HG03025 (cell line): Measurements from ENCODE around the gene TBC1D5.
"Not testable (repeated sequence)": the region's sequence is repeated elsewhere in the genome, so short reads cannot be mapped to it uniquely, and the experiment has no call there.

ENCODE experiments used
- ATAC-seq: cut with Tn5 transposase; IDR thresholded peaks from one replicate; pipeline ENCODE4 v1.9.1; 2021; ENCODE audit warnings: mild to moderate bottlenecking, moderate library complexity; ENCODE audit not compliant: unreplicated experiment, low FRiP score

Gene TBC1D5

DNA sequence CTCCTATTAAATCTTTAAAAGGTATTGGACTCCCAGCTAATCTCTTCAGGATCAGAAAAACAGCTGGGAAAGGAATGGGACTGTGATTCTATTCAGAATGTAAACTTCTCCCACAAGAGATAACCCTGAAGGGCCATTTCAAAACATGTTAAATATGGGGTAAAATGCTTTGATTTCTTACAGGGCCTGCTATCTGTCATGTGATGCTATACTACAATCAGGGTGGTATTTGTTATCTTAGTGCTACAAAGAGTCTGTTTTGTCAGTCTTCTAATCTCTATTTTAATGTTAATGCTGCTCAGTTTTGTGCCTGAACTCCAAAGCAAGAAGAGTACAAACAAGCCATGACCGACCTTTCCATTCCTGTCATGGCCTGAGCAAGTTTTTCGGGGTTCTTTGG, 186.9 kb downstream of the TBC1D5 start:
- ATAC-seq: no peak

- no peak for ATAC-seq
Observed at GRCh38 chr3:17554078-17554477, 188.4 kb downstream of the TBC1D5 start.

- no peak for ATAC-seq
Observed at GRCh38 chr3:17553080-17553479, 189.4 kb downstream of the TBC1D5 start.

GRCh38 chr3:17552351-17552750, 190.1 kb downstream of the TBC1D5 start:
- no peak for ATAC-seq

GRCh38 chr3:17551895-17552294, 190.5 kb downstream of the TBC1D5 start:
- ATAC-seq: no peak

DNA sequence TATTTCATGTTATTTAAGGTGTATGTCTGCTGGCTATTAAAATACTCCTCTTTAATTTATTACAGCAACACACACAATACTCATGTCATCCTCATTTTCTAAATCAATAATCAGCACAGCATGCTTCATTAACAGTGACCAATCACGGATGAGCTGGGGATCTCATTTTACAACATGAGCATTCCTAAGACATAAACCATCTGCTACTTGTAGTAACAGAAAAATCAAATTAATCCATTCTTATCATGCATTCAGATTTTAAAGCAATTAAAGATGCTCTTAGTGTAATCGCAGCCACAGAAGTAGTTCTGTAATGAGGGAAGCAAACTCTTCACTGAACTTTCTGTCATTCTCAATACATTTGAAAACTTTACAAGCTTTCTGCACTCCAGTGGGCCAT, 191.1 kb downstream of the TBC1D5 start:
- no peak for ATAC-seq

GRCh38 chr3:17550624-17551023, 191.8 kb downstream of the TBC1D5 start:
- no peak for ATAC-seq

DNA sequence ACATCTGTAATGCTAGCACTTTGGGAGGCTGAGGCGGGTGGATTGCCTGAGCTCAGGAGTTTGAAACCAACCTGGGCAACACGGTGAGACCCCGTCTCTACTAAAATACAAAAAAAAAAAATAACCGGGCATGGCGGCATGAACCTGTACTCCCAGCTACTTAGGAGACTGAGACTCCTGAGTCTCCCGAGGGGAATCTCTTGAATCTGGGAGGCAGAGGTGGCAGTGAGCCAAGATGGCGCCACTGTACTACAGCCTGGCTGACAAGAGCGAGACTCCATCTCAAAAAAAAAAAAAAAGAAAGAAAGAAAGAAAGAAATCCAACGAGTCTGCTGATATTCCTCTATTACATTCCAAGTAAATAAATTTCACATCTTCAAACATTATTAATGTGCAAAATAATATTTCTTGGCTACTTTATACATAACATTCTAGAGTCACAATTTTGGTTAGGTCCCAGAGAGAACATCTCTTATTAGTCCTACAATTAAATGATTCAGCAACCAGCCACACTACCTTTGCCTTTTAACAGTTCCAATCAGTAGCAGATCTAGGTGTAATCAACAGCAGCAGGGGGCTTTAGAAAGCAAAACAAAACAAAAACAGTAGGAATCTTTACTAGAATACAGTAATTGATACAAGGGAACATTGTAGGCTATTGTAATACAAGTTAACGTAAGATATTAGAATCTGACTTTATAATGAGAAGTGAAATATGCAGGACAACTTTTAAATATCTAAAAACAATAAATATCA, 195.8 kb downstream of the TBC1D5 start:
- no peak for ATAC-seq

- no peak for ATAC-seq
Observed at GRCh38 chr3:17544632-17545031, 197.8 kb downstream of the TBC1D5 start.

DNA sequence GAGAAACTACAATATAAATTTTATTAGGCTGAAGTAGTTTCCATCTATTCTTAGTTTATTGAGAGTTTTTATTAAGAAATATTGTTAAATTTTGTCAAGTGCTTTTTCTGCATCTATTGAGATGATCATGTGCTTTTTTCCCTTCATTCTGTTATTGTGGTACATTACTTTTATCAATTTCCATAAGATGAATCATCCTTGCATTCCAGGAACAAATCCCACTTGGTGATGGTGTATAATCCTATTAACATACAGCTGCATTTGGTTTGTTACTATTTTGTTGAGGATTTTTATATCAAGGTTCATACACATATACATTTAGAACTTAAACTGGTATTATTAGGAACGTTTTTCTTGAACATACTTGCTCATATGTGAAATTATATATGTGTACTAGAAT, 199.8 kb downstream of the TBC1D5 start:
- ATAC-seq: no peak

DNA sequence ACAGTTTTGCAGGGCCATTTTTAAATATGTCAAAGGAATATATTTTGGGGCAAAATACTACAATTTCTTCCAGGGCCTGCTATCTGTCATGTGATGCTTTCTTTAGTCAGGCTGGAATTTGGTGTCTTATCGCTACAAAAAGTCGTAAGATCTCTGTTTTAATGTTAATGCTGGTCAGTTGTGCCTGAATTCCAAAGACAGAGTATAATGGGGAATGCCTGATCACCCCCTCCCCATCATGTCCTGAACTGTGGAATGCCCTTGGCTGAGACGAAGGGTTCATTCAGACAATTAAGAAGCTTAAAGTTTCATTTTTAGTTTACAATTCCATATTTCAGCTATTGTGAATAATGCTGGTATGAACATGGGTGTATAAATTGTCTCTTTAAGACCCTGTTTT, 203.0 kb downstream of the TBC1D5 start:
- no peak for ATAC-seq

DNA sequence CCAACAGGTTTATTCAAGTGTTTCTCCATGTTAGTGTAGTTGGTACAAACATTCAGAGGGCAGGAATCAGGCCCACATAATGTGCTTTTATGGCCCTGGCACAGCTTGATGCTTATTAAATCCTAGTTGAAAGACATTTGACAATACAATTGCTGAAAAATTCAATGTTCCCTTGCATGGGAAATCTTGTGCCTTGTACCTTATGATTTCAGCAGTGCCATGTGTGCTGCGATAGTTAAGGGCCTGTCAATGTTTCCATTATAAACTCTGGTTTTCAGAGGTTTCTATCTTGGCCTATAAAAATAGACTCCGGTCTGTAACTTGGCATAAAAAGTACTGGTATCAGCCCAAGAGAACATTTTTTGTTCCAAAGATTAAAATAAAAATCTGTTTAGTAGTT, 207.2 kb downstream of the TBC1D5 start:
- ATAC-seq: no peak

- not testable (repeated sequence) for ATAC-seq
Observed at GRCh38 chr3:17532446-17532845, 210.0 kb downstream of the TBC1D5 start.

DNA sequence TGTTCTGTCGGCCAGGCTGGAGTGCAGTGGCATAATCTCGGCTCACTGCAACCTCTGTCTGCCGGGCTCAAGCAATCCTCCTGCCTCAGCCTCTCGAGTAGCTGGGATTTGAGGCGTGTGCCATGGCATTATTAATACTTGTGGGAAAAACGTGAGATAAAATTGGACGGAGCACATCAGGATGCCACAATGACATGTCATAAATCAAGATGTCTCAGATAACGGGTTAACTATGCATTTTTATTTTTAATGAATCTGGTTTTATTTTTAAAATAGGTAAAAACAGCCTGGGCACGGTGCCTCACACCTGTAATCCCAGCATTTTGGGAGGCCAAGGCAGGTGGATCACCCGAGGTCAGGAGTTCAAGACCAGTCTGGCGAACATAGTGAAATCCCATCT, 212.8 kb downstream of the TBC1D5 start:
- no peak for ATAC-seq

DNA sequence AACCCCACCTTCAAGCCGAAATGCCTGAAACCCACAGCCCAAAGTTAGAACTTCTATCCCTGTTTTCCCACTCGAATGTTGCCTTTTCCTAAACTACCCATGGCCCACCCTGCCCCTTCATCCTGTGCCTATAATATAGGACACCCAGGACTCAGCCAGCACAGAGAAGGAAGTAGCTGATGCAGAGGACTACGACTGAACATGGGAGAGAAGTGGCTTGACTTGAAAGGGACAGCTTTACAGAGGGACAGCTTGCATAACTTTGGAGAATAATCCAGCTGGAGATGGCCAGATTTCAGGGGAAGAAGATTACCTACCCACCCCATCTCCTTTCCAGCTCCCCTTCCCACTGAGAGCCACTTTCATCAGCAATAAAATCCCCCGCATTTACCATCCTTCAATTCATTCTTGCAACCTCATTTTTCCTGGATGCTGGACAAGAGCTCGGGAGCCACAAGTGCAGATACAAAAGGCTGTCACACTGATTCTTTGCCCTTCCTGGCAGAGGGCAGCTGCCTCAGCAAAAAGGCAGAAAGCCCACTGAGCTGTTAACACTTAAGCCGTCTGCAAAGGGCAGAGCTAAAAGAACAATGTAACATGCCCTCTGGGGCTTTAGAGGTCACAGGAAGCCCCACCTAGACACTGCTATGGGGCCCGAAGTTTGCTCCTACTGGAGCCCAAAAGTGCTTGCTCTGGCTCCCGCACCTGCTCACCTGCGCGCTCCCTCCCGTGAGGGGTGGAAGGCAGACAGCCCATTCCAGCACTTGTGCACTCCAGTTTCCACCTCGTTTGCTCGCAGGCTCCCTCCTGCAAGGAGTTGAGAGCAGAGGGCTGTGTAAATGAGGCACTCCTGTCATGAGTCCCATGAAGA, 224.0 kb downstream of the TBC1D5 start:
- no peak for ATAC-seq

- no peak for ATAC-seq
Observed at GRCh38 chr3:17515445-17516234, 226.8 kb downstream of the TBC1D5 start.

- no peak for ATAC-seq
Observed at GRCh38 chr3:17514597-17514996, 227.8 kb downstream of the TBC1D5 start.

GRCh38 chr3:17510265-17510664, 232.2 kb downstream of the TBC1D5 start:
- no peak for ATAC-seq

- no peak for ATAC-seq
Observed at GRCh38 chr3:17508180-17508752, 234.2 kb downstream of the TBC1D5 start.

GRCh38 chr3:17507480-17507879, 235.0 kb downstream of the TBC1D5 start:
- ATAC-seq: no peak

DNA sequence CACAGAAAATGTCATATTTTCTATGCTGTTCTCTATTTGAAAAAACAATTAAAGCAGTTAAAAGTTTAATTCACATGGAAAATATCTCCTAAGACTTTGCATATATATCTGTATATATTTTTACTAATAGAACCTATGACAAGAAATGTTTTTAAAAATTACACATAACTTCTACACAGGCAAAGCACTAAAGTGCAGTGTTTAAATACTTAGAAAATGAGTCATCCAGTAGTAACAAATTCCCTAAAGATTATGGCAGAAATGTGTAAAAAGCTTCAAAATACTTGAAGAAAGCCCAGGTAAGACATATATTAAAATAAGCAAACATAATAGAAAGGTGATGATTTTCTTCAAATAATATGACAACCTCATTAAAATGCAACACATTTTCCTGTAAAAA, 236.6 kb downstream of the TBC1D5 start:
- no peak for ATAC-seq
